A549 (cell line): ENCODE results near the gene PRDM5. TPM values are rescaled to one million over a fixed set of nuclear protein-coding genes. Genes with fewer than 3 reads are reported as not detected.

Experiments
- ATAC-seq, 2 experiments: fragments of 200-7000 bp in 1 of 2; fragments of >200 bp in 1 of 2; cut with Nextera tagmentation in 1 of 2; cut with Tn5 transposase in 1 of 2; 3 replicates each; pipeline versions ENCODE4 v1.8.0 to v1.9.1; 2018 to 2020; ENCODE audit warnings: mild to moderate bottlenecking in 1 of 2, moderate library complexity in 1 of 2
- CTCF ChIA-PET: fragments of 300-600 bp; sonication (Branson Sonifier 250); formaldehyde crosslinking; extraction: SDS; loops from one replicate; lab custom pipeline; 2021; ENCODE audit warnings: antibody characterized with exemption, inconsistent platforms; lab: Yijun Ruan, JAX
- POLR2A ChIA-PET: fragments of 350-600 bp; formaldehyde crosslinking; extraction: SDS; loops from one replicate; lab custom pipeline; 2021; ENCODE audit warnings: antibody characterized with exemption, inconsistent platforms; lab: Yijun Ruan, JAX
- DNase-seq, 2 experiments: peaks; one replicate each; pipeline versions ENCODE4 v3.0.0 to v3.0.0-alpha.2; 2011 to 2016; ENCODE audit warnings: low read depth in 1 of 2, low spot score in 1 of 2
- FAIRE-seq: peaks from 2 replicates; lab custom pipeline; 2011; peaks lifted over from hg19 to GRCh38; lab: Jason Lieb, UNC
- H3K27ac ChIP-seq, 2 experiments: fragments of >200 bp; sonication (Bioruptor Twin); formaldehyde crosslinking; 3 replicates each; pipeline ENCODE4 v1.5.1; 2016 to 2017
- H3K4me1 ChIP-seq: fragments of >200 bp; sonication (Bioruptor Twin); formaldehyde crosslinking; 3 replicates; pipeline ENCODE4 v1.6.1; 2016
- H3K4me2 ChIP-seq: fragments of >200 bp; sonication (Bioruptor Twin); formaldehyde crosslinking; 3 replicates; pipeline ENCODE4 v1.6.1; 2016
- H3K4me3 ChIP-seq: fragments of >200 bp; sonication (Bioruptor Twin); formaldehyde crosslinking; 3 replicates; pipeline ENCODE4 v1.5.1; 2016
- H3K9me3 ChIP-seq: fragments of >200 bp; sonication (Bioruptor Twin); formaldehyde crosslinking; 3 replicates; pipeline ENCODE4 v1.6.1; 2016
- BHLHE40 ChIP-seq: IDR thresholded peaks from 2 replicates; pipeline ENCODE4 v1.6.1; 2012; ENCODE audit warnings: low read depth, low read length, inconsistent platforms
- CBX2 ChIP-seq: fragments of 200-600 bp; sonication (generic); IDR thresholded peaks from 2 replicates; pipeline ENCODE4 v1.6.1; 2016; ENCODE audit warnings: low read depth, mild to moderate bottlenecking, borderline replicate concordance
- CBX8 ChIP-seq: fragments of 200-600 bp; sonication (generic); IDR thresholded peaks from 2 replicates; pipeline ENCODE4 v1.6.1; 2016
- CEBPB ChIP-seq, 2 experiments: fragments of >200 bp in 1 of 2; sonication (Bioruptor Twin) in 1 of 2; formaldehyde crosslinking in 1 of 2; IDR thresholded peaks; 2 replicates each; pipeline ENCODE4 v1.6.1; 2012 to 2016
- CTCF ChIP-seq: fragments of >200 bp; sonication (Bioruptor Twin); formaldehyde crosslinking; IDR thresholded peaks from 3 replicates; pipeline ENCODE4 v1.5.1; 2016
- FOSL2 ChIP-seq, 2 experiments: fragments of 450-650 bp in 1 of 2; fragments of >200 bp in 1 of 2; sonication (Bioruptor Twin) in 1 of 2; formaldehyde crosslinking; IDR thresholded peaks; 2 replicates each; pipeline versions ENCODE4 v1.5.0 to v1.6.1; 2016 to 2020; ENCODE audit warnings: mild to moderate bottlenecking in 1 of 2, moderate library complexity in 1 of 2
- HES2 ChIP-seq: fragments of >200 bp; sonication (Bioruptor Twin); formaldehyde crosslinking; IDR thresholded peaks from 2 replicates; pipeline ENCODE4 v1.6.1; 2016
- HEYL ChIP-seq: fragments of 250-450 bp; sonication (Bioruptor Pico); IDR thresholded peaks from 2 replicates; pipeline ENCODE4 v1.8.0; 2021; ENCODE audit warnings: mild to moderate bottlenecking, moderate library complexity
- HMGXB4 ChIP-seq: fragments of 250-450 bp; sonication (Bioruptor Pico); IDR thresholded peaks from 2 replicates; pipeline ENCODE4 v1.5.0; 2021; ENCODE audit warnings: mild to moderate bottlenecking, moderate library complexity, borderline replicate concordance
- JUN ChIP-seq, 2 experiments: fragments of >200 bp; sonication (Bioruptor Twin); formaldehyde crosslinking; IDR thresholded peaks; 2 replicates in 1 of 2; 3 replicates in 1 of 2; pipeline ENCODE4 v1.6.1; 2016 to 2017
- JUNB ChIP-seq: fragments of >200 bp; sonication (Bioruptor Twin); formaldehyde crosslinking; IDR thresholded peaks from 2 replicates; pipeline ENCODE4 v1.6.1; 2016
- KDM1A ChIP-seq: fragments of 200-600 bp; sonication (generic); IDR thresholded peaks from 2 replicates; pipeline ENCODE4 v1.6.1; 2016; ENCODE audit warnings: low read depth, mild to moderate bottlenecking
- MAFK ChIP-seq: fragments of 450-650 bp; IDR thresholded peaks from 2 replicates; pipeline ENCODE4 v1.6.1; 2014; ENCODE audit not compliant: partially characterized antibody
- MAZ ChIP-seq: fragments of 150-350 bp; IDR thresholded peaks from 2 replicates; pipeline ENCODE4 v1.6.1; 2014; ENCODE audit warnings: antibody characterized with exemption, low read depth, low read length, borderline replicate concordance
- MYC ChIP-seq: IDR thresholded peaks from 2 replicates; pipeline ENCODE4 v1.6.1; 2012; ENCODE audit warnings: mild to moderate bottlenecking, inconsistent platforms, low read length, improper control_type of control experiment, borderline replicate concordance
- PBX3 ChIP-seq: IDR thresholded peaks from 2 replicates; pipeline ENCODE4 v1.6.1; 2012
- RARB ChIP-seq: fragments of 250-450 bp; sonication (Bioruptor Pico); IDR thresholded peaks from 2 replicates; pipeline ENCODE4 v1.8.0; 2021; ENCODE audit warnings: mild to moderate bottlenecking, moderate library complexity
- RCOR1 ChIP-seq: fragments of 150-350 bp; IDR thresholded peaks from 2 replicates; pipeline ENCODE4 v1.6.1; 2014; ENCODE audit warnings: antibody characterized with exemption, low read length, low read depth
- TFCP2L1 ChIP-seq: fragments of 250-450 bp; sonication (Bioruptor Pico); IDR thresholded peaks from 2 replicates; pipeline ENCODE4 v1.5.0; 2021; ENCODE audit warnings: mild to moderate bottlenecking
- ZNF302 ChIP-seq: fragments of 250-450 bp; sonication (Bioruptor Pico); IDR thresholded peaks from 2 replicates; pipeline ENCODE4 v1.9.0; 2021; ENCODE audit warnings: inconsistent platforms, mild to moderate bottlenecking, moderate library complexity
- WGBS: methylation state at CpG from one replicate; pipeline ENCODE4 v1.1.6; 2017; ENCODE audit errors: missing lambda C conversion rate; 5-methylcytosine and 5-hydroxymethylcytosine counted together
- polyA plus RNA-seq, 4 experiments: library from polyadenylated mRNA; depleted of rRNA in 3 of 4; stranded (reverse); fragments of >200 nt; fragmentation: RNase III in 1 of 4; extraction: RNeasy Plus Mini Kit Qiagen cat#74134 plus additional on column Dnase treatment in 1 of 4; gene quantifications; 2 replicates in 3 of 4; 3 replicates in 1 of 4; pipeline ENCODE4 v1.2.3, GENCODE V29; 2011 to 2017

The PRDM5 gene
- polyA plus RNA-seq, 2 of the 4 experiments (the other 2 are of a cell fraction) = 6.5 to 12.9 TPM

- no peak overlapping the region for H3K27ac ChIP-seq
- 67% methylated on average over 1 of the region's 1 CpG for WGBS
- FAIRE-seq (no peak), ATAC-seq (no peak), DNase-seq (no peak)
- no peak overlapping the region for H3K4me2 ChIP-seq
- H3K4me1 ChIP-seq = peaks cover 14% of the 10 kb centered on the region
- H3K4me3 ChIP-seq = no peak overlapping the region
- POLR2A ChIA-PET = no interaction called here
- H3K9me3 ChIP-seq = no peaks in the 10 kb centered on the region
- CTCF ChIA-PET = no interaction called here
- TF ChIP-seq CBX2 (no peak), ZNF302 (CRISPR knock-in tag) (no peak), BHLHE40 (no peak), CEBPB (IDR thresholded peaks at IDR 0.05) (no peak), HEYL (CRISPR knock-in tag) (no peak), JUN (IDR thresholded peaks at IDR 0.05) (no peak), FOSL2 (IDR thresholded peaks at IDR 0.05) (no peak), FOSL2 (CRISPR knock-in tag; IDR thresholded peaks at IDR 0.05) (no peak), RCOR1 (no peak), MAFK (no peak)
These were observed 223.2 kb downstream of the PRDM5 start for GRCh38 chr4:120699354-120699753.

GRCh38 chr4:120694973-120695372 is 227.6 kb downstream of the PRDM5 start:
- Histone ChIP-seq H3K9me3 (no peaks in the 10 kb centered on the region), H3K27ac (no peak overlapping the region), H3K4me2 (peak overlapping the region; percentile 20; the same call in 1 of the 3 replicates), H3K4me1 (peaks cover 39% of the 10 kb centered on the region), H3K4me3 (no peak overlapping the region)
- FAIRE-seq (no peak), DNase-seq (peak; percentile 3 to 58), ATAC-seq (no peak)
- WGBS = 0% methylated on average over 2 of the region's 2 CpGs
- TF ChIP-seq MYC = no peak
- TF ChIP-seq JUNB = peak; percentile 32; the same call in 1 of the 2 replicates
- TF ChIP-seq RARB (CRISPR knock-in tag) = no peak
- no peak for TF ChIP-seq CTCF
- TF ChIP-seq FOSL2 (IDR thresholded peaks at IDR 0.05) = no peak
- TF ChIP-seq FOSL2 (CRISPR knock-in tag; IDR thresholded peaks at IDR 0.05) = peak; percentile 71
- no peak for TF ChIP-seq PBX3
- no peak for TF ChIP-seq TFCP2L1 (CRISPR knock-in tag)
- TF ChIP-seq MAFK = peak; percentile 97
- POLR2A ChIA-PET = no interaction called here
- CTCF ChIA-PET = no interaction called here

- no peak for DNase-seq
- ChIA-PET POLR2A (no interaction called here), CTCF (no interaction called here)
- no peak for TF ChIP-seq HMGXB4 (CRISPR knock-in tag)
- TF ChIP-seq KDM1A = no peak
- TF ChIP-seq MAZ = no peak
- no peak for TF ChIP-seq HES2
- no peak for TF ChIP-seq CBX8
- peaks cover 39% of the 10 kb centered on the region for H3K4me1 ChIP-seq
- no peaks in the 10 kb centered on the region for H3K9me3 ChIP-seq
- no peak overlapping the region for H3K27ac ChIP-seq
- no peak overlapping the region for H3K4me3 ChIP-seq
- no peak for FAIRE-seq
- H3K4me2 ChIP-seq = peak overlapping the region; percentile 61; the same call in 2 of the 3 replicates
- ATAC-seq = no peak
These were observed 228.7 kb downstream of the PRDM5 start for GRCh38 chr4:120693816-120694215.
